ENCODE measurements around the gene TMEM86B.
"Not testable (repeated sequence)": the region's sequence is repeated elsewhere in the genome, so short reads cannot be mapped to it uniquely, and the experiment has no call there.

The TMEM86B gene

GRCh38 chr19:55223291-55224037, 5.1 kb downstream of the TMEM86B start:
- in situ Hi-C loops (cut with MboI; ENCODE audit: low sequenced_read_pairs), result no loop called here

- in situ Hi-C loops (cut with MboI; ENCODE audit: low sequenced_read_pairs), result no loop called here
These were observed 8.0 kb downstream of the TMEM86B start for GRCh38 chr19:55220525-55220924.

GRCh38 chr19:55216461-55217198, 11.9 kb downstream of the TMEM86B start:
- in situ Hi-C loops (cut with MboI; ENCODE audit: low sequenced_read_pairs), result no loop called here

GRCh38 chr19:55213547-55213946, 15.0 kb downstream of the TMEM86B start:
- in situ Hi-C loops (cut with MboI; ENCODE audit: low sequenced_read_pairs), result no loop called here

- in situ Hi-C loops (cut with MboI; ENCODE audit: low sequenced_read_pairs), result no loop called here
These were observed 16.1 kb downstream of the TMEM86B start for GRCh38 chr19:55212447-55212846.

- in situ Hi-C loops (cut with MboI; ENCODE audit: low sequenced_read_pairs), result no loop called here
These were observed 18.7 kb downstream of the TMEM86B start for GRCh38 chr19:55209693-55210472.

- in situ Hi-C loops (cut with MboI; ENCODE audit: low sequenced_read_pairs), result no loop called here
These were observed 19.5 kb downstream of the TMEM86B start, which contains the start of gene PTPRH for GRCh38 chr19:55208880-55209692. Gene PTPRH, minus strand, starts transcription at chr19:55209501. Its CDS starts 68 bp downstream, at chr19:55209433.

- in situ Hi-C loops (cut with MboI; ENCODE audit: low sequenced_read_pairs), result no loop called here
These were observed 21.7 kb downstream of the TMEM86B start for GRCh38 chr19:55206664-55207500.

- in situ Hi-C loops (cut with MboI; ENCODE audit: low sequenced_read_pairs), result not testable (repeated sequence)
These were observed 26.4 kb downstream of the TMEM86B start for GRCh38 chr19:55202199-55202598.

- in situ Hi-C loops (cut with MboI; ENCODE audit: low sequenced_read_pairs), result no loop called here
These were observed 28.9 kb downstream of the TMEM86B start for GRCh38 chr19:55199620-55200204.

GRCh38 chr19:55198651-55199050, 29.9 kb downstream of the TMEM86B start:
- in situ Hi-C loops (cut with MboI; ENCODE audit: low sequenced_read_pairs), result no loop called here

GRCh38 chr19:55197528-55197927, 31.0 kb downstream of the TMEM86B start:
- in situ Hi-C loops (cut with MboI; ENCODE audit: low sequenced_read_pairs), result no loop called here

GRCh38 chr19:55196803-55197202, 31.8 kb downstream of the TMEM86B start:
- in situ Hi-C loops (cut with MboI; ENCODE audit: low sequenced_read_pairs), result no loop called here

GRCh38 chr19:55193481-55193880, 35.1 kb downstream of the TMEM86B start:
- in situ Hi-C loops (cut with MboI; ENCODE audit: low sequenced_read_pairs), result no loop called here

GRCh38 chr19:55189403-55189835, 39.1 kb downstream of the TMEM86B start:
- in situ Hi-C loops (cut with MboI; ENCODE audit: low sequenced_read_pairs), result no loop called here

GRCh38 chr19:55188625-55189024, 39.9 kb downstream of the TMEM86B start:
- in situ Hi-C loops (cut with MboI; ENCODE audit: low sequenced_read_pairs), result no loop called here

- in situ Hi-C loops (cut with MboI; ENCODE audit: low sequenced_read_pairs), result no loop called here
These were observed 42.5 kb downstream of the TMEM86B start for GRCh38 chr19:55186080-55186479.

- in situ Hi-C loops (cut with MboI; ENCODE audit: low sequenced_read_pairs), result no loop called here
These were observed 46.8 kb downstream of the TMEM86B start for GRCh38 chr19:55181740-55182139.
